Hepatocyte (in vitro differentiated cells): ENCODE results near the gene ARSA. TPM values are rescaled to one million over a fixed set of nuclear protein-coding genes. Genes with fewer than 3 reads are reported as not detected.
"Not testable (repeated sequence)": the region's sequence is repeated elsewhere in the genome, so short reads cannot be mapped to it uniquely, and the experiment has no call there.

ENCODE experiments used
- DNase-seq: peaks from one replicate; pipeline ENCODE4 v3.0.0-alpha.2; 2016; ENCODE audit warnings: low spot score
- H2AFZ ChIP-seq: fragments of 200-600 bp; sonication (generic); 2 replicates; pipeline ENCODE4 v1.6.0; 2016; ENCODE audit warnings: antibody characterized with exemption, mild to moderate bottlenecking
- H3K27ac ChIP-seq: fragments of 200-600 bp; sonication (generic); 2 replicates; pipeline ENCODE4 v1.5.1; 2016; ENCODE audit warnings: mild to moderate bottlenecking
- H3K27me3 ChIP-seq: fragments of 200-600 bp; sonication (generic); 2 replicates; pipeline ENCODE4 v1.6.1; 2016
- H3K36me3 ChIP-seq: fragments of 200-600 bp; sonication (generic); replicated peaks from 2 replicates; pipeline ENCODE4 v1.5.1; 2016; ENCODE audit warnings: low read depth; ENCODE audit not compliant: insufficient read depth
- H3K4me1 ChIP-seq: fragments of 200-600 bp; sonication (generic); 2 replicates; pipeline ENCODE4 v1.5.1; 2016; ENCODE audit warnings: mild to moderate bottlenecking, moderate library complexity; ENCODE audit not compliant: insufficient read depth
- H3K4me2 ChIP-seq: fragments of 200-600 bp; sonication (generic); 2 replicates; pipeline ENCODE4 v1.6.0; 2016
- H3K4me3 ChIP-seq: fragments of 200-600 bp; sonication (generic); 2 replicates; pipeline ENCODE4 v1.5.1; 2016; ENCODE audit warnings: mild to moderate bottlenecking
- H3K79me2 ChIP-seq: fragments of 200-600 bp; sonication (generic); 2 replicates; pipeline ENCODE4 v1.6.0; 2017; ENCODE audit warnings: mild to moderate bottlenecking
- H3K9me2 ChIP-seq: fragments of 200-600 bp; sonication (generic); replicated peaks from 2 replicates; pipeline ENCODE4 v1.6.0; 2017; ENCODE audit warnings: mild to moderate bottlenecking; ENCODE audit not compliant: insufficient read depth
- H3K9me3 ChIP-seq: fragments of 200-600 bp; sonication (generic); 2 replicates; pipeline ENCODE4 v1.5.1; 2016; ENCODE audit warnings: low read depth, mild to moderate bottlenecking
- H4K20me1 ChIP-seq: fragments of 200-600 bp; sonication (generic); 2 replicates; pipeline ENCODE4 v1.6.0; 2016; ENCODE audit warnings: mild to moderate bottlenecking; ENCODE audit not compliant: insufficient read depth, poor library complexity, severe bottlenecking
- EZH2 ChIP-seq: fragments of 200-600 bp; sonication (generic); IDR thresholded peaks from 2 replicates; pipeline ENCODE4 v1.6.1; 2016; ENCODE audit warnings: antibody characterized with exemption, mild to moderate bottlenecking, borderline replicate concordance
- EZH2phosphoT487 ChIP-seq: fragments of 200-600 bp; sonication (generic); IDR thresholded peaks from one replicate; pipeline ENCODE4 v1.6.1; 2018; ENCODE audit warnings: antibody characterized with exemption, mild to moderate bottlenecking, low read depth, moderate library complexity; ENCODE audit not compliant: unreplicated experiment, severe bottlenecking
- WGBS: methylation state at CpG from one replicate; pipeline ENCODE4 v1.1.6; 2016; ENCODE audit warnings: low lambda C conversion rate; ENCODE audit errors: missing lambda C conversion rate; 5-methylcytosine and 5-hydroxymethylcytosine counted together
- polyA plus RNA-seq: library from polyadenylated mRNA; unstranded; fragments of >200 nt; fragmentation: Nextera tagmentation; extraction: Ambion mirVana; gene quantifications from 2 replicates; pipeline ENCODE4 v1.2.1, GENCODE V29; 2016
- total RNA-seq: library from RNA; depleted of rRNA; stranded (reverse); fragments of >200 nt; gene quantifications from 2 replicates; pipeline ENCODE4 v1.2.3, GENCODE V29; 2014
- TF ChIP-seq, protein P1 (sequence below): fragments of 200-600 bp; sonication (generic); IDR thresholded peaks from 2 replicates; pipeline ENCODE4 v1.5.1; 2016; ENCODE audit warnings: antibody characterized with exemption, mild to moderate bottlenecking; ENCODE audit not compliant: poor library complexity

ARSA gene
- total and polyA plus RNA-seq, 2 experiments from 2014 or later, result 20.6 to 31.3 TPM

DNA sequence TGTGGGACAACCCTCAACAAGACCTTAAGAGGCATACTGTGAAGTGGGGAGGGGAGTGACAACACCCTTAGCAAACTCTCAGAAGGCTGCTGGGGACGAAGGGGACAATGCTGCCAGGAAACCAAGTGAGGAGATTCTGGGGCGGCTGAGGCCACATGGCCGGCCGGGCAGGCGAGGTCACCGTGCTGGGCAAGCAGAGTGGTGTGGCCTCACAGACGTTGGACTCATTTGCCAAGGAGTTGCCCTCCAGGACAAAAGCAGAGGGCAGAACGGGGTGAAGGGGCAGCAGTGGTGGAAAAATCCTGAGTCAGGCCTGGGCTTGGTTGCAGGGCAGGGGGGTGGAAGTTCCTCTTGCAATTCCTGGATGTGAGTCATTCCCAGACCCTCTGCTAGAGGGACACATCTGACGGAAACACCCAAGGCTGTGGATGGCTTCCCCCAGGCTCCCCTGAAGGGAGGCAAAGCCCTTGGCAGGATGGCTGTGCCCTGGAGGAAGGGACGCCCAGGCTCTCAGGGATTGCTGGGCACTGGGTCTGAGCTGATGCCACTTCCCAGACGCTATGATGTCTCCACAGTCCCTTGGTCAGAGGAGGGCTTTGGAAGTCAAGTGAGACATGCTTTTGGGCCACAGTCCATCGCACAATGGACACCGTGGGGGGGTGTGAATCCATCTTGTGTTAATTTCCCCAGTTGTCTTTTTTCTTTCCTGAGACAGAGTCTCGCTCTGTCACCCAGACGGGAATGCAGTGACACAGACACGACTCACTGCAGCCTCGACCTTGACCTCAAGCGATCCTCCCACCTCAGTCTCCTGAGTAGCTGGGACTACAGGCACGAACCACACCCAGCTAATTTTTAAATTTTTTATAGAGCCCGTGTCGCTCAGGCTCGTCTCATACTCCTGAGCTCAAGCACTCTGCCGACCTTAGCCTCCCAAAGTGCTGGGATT lies 28.4 kb upstream of the ARSA start:
- no peak for DNase-seq
- no peak overlapping the region for H3K27ac ChIP-seq
- no peak overlapping the region for H3K4me2 ChIP-seq

DNA sequence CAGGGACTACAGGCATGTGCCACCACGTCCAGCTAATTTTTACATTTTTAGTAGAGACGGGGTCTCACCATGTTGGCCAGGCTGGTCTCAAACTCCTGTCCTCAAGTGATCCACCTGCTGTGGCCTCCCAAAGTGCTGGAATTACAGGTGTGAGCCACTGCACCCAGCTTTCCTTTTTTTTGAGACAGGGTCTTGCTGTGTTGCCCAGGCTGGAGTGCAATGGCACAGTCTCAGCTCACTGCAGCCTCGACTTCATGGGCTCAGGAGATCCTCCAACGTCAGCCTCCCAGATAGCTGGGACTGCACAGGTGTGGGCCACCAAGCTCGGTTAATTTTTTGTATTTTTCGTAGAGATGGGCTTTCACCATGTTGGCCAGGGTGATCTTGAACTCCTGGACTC lies 26.7 kb upstream of the ARSA start:
- DNase-seq, H3K9me3 ChIP-seq, H3K27me3 ChIP-seq, H3K4me1 ChIP-seq, H4K20me1 ChIP-seq, H3K9me2 ChIP-seq, H3K36me3 ChIP-seq, H2AFZ ChIP-seq, H3K27ac ChIP-seq, H3K4me3 ChIP-seq, H3K4me2 ChIP-seq, H3K79me2 ChIP-seq: not testable (repeated sequence)
- WGBS, result 83% methylated on average over 6 of the region's 6 CpGs

More for the DNA sequence above, 28.4 kb upstream of the ARSA start:
- H3K4me3 ChIP-seq, result no peak overlapping the region
- H3K27me3 ChIP-seq, result no peaks in the 10 kb centered on the region
- no peaks in the 10 kb centered on the region for H3K9me2 ChIP-seq
- H2AFZ ChIP-seq, result no peak overlapping the region
- no peaks in the 10 kb centered on the region for H3K9me3 ChIP-seq
- no peaks in the 10 kb centered on the region for H3K4me1 ChIP-seq
- TF ChIP-seq EZH2, result no peak
- TF ChIP-seq, protein P1, sequence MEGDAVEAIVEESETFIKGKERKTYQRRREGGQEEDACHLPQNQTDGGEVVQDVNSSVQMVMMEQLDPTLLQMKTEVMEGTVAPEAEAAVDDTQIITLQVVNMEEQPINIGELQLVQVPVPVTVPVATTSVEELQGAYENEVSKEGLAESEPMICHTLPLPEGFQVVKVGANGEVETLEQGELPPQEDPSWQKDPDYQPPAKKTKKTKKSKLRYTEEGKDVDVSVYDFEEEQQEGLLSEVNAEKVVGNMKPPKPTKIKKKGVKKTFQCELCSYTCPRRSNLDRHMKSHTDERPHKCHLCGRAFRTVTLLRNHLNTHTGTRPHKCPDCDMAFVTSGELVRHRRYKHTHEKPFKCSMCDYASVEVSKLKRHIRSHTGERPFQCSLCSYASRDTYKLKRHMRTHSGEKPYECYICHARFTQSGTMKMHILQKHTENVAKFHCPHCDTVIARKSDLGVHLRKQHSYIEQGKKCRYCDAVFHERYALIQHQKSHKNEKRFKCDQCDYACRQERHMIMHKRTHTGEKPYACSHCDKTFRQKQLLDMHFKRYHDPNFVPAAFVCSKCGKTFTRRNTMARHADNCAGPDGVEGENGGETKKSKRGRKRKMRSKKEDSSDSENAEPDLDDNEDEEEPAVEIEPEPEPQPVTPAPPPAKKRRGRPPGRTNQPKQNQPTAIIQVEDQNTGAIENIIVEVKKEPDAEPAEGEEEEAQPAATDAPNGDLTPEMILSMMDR, result no peak
- TF ChIP-seq EZH2phosphoT487, result no peak
- H3K79me2 ChIP-seq, result no peaks in the 10 kb centered on the region
- no peaks in the 10 kb centered on the region for H3K36me3 ChIP-seq
- H4K20me1 ChIP-seq, result no peaks in the 10 kb centered on the region
- 80% methylated on average over 23 of the region's 23 CpGs for WGBS

DNA sequence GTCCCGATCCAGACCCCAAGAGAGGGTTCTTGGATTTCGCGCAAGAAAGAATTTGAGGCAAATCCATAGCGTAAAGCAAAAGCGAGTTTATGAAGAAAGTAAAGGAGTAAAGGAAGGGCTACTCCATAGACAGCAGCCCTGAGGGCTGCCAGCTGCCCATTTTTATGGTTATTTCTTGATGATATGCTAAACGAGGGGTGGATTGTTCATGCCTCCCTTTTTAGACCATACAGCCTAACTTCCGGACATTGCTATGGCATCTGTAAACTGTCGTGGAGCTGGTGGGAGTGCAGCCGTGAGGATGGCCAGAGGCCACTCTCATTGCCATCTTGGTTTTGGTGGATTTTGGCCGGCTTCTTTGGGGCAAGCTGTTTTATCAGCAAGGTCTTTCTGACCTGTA lies 25.3 kb upstream of the ARSA start:
- Histone ChIP-seq H3K4me1 (no peaks in the 10 kb centered on the region), H3K79me2 (no peaks in the 10 kb centered on the region), H3K36me3 (no peaks in the 10 kb centered on the region), H4K20me1 (no peaks in the 10 kb centered on the region), H3K4me2 (no peak overlapping the region), H3K27me3 (no peaks in the 10 kb centered on the region), H3K9me3 (no peaks in the 10 kb centered on the region), H3K9me2 (no peaks in the 10 kb centered on the region), H3K4me3 (no peak overlapping the region), H3K27ac (no peak overlapping the region), H2AFZ (no peak overlapping the region)
- TF ChIP-seq EZH2 (no peak), EZH2phosphoT487 (no peak)
- TF ChIP-seq, protein P1, result no peak
- 92% methylated on average over 10 of the region's 10 CpGs for WGBS
- no peak for DNase-seq

DNA sequence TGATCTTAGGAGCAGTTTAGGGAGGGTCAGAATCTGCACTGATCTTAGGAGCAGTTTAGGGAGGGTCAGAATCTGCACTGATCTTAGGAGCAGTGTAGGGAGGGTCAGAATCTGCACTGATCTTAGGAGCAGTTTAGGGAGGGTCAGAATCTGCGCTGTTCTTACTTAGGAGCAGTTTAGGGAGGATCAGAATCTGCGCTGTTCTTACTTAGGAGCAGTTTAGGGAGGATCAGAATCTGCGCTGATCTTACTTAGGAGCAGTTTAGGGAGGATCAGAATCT lies 15.8 kb upstream of the ARSA start:
- H3K27ac ChIP-seq, H3K4me2 ChIP-seq, H2AFZ ChIP-seq, H3K4me3 ChIP-seq, DNase-seq, H3K36me3 ChIP-seq, H3K9me2 ChIP-seq, H4K20me1 ChIP-seq, H3K79me2 ChIP-seq, H3K9me3 ChIP-seq: not testable (repeated sequence)
- Histone ChIP-seq H3K4me1 (peaks cover 13% of the 10 kb centered on the region), H3K27me3 (peaks cover 25% of the 10 kb centered on the region)
- 73% methylated on average over 3 of the region's 3 CpGs for WGBS

DNA sequence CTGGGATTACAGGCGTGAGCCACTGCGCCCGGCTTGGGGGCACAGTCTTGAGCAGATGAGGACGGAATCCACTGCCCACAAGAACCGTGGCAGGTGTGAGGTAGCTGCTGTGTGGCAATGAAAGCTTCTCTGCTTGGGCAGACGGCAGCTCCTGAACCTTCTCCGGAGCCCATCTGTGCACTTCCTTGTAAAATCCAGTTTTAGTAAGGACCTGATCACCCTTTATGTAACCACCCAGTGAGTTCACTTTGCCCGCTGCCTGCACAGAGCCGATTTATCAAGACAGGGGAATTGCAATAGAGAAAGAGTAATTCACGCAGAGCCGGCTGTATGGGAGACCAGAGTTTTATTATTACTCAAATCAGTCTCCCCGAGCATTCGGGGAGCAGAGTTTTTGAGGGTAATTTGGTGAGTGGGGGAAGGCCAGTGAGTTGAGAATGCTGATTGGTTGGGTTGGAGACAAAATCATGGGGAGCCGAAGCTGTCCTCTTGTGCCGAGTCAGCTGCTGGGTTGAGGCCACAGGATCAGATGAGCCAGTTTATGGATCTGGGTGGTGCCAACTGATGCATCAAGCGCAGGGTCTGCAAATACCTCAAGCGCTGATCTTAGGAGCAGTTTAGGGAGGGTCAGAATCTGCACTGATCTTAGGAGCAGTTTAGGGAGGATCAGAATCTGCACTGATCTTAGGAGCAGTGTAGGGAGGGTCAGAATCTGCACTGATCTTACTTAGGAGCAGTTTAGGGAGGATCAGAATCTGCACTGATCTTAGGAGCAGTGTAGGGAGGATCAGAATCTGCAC lies 15.3 kb upstream of the ARSA start:
- not testable (repeated sequence) for H2AFZ ChIP-seq, H3K4me2 ChIP-seq, H3K9me2 ChIP-seq, H3K36me3 ChIP-seq, H3K27ac ChIP-seq, H3K79me2 ChIP-seq, H3K9me3 ChIP-seq, DNase-seq, H4K20me1 ChIP-seq, H3K4me3 ChIP-seq
- Histone ChIP-seq H3K4me1 (peaks cover 13% of the 10 kb centered on the region), H3K27me3 (peaks cover 25% of the 10 kb centered on the region)
- 92% methylated on average over 17 of the region's 17 CpGs for WGBS
